Stimulated activated naive B cell treated with anti-CD40 and anti-IgM and Interleukin-4, amounts not matched to agents 10 μg/mL and 1 μg/mL and 100 μg/mL, for 72 hours (primary cell): ENCODE data around the gene PLAAT4.
A peak's percentile ranks its signal among the peaks of the same experiment; 100 is the strongest.

Experiments
- ATAC-seq, 2 donors: fragments of 150-1000 bp; cut with Tn5 transposase; replicated peaks; 2 replicates each; pipeline ENCODE4 v1.10.0; 2021; ENCODE audit warnings: moderate library complexity in 1 of 2
- DNase-seq: peaks from one replicate; pipeline ENCODE4 v3.0.0; 2021
- H3K27ac Mint-ChIP-seq: one replicate; pipeline ENCODE4 v1.8.0; 2022; ENCODE audit warnings: mild to moderate bottlenecking, mixed read lengths
- H3K27me3 Mint-ChIP-seq, 2 donors: one replicate each; pipeline ENCODE4 v1.8.0; 2022; ENCODE audit warnings: mixed read lengths in 2 of 2
- H3K36me3 Mint-ChIP-seq, 2 donors: one replicate each; pipeline ENCODE4 v1.8.0; 2022; ENCODE audit warnings: mixed read lengths in 2 of 2, mild to moderate bottlenecking in 1 of 2
- H3K4me1 Mint-ChIP-seq, 2 donors: one replicate each; pipeline ENCODE4 v1.8.0; 2022; ENCODE audit warnings: mixed read lengths in 2 of 2, mild to moderate bottlenecking in 1 of 2
- H3K4me3 Mint-ChIP-seq, 2 donors: one replicate each; pipeline ENCODE4 v1.8.0; 2022; ENCODE audit warnings: mild to moderate bottlenecking in 2 of 2, mixed read lengths in 2 of 2, moderate library complexity in 1 of 2
- H3K9me3 Mint-ChIP-seq, 2 donors: one replicate each; pipeline ENCODE4 v1.8.0; 2022; ENCODE audit warnings: mixed read lengths in 2 of 2, mild to moderate bottlenecking in 1 of 2

PLAAT4 gene

DNA sequence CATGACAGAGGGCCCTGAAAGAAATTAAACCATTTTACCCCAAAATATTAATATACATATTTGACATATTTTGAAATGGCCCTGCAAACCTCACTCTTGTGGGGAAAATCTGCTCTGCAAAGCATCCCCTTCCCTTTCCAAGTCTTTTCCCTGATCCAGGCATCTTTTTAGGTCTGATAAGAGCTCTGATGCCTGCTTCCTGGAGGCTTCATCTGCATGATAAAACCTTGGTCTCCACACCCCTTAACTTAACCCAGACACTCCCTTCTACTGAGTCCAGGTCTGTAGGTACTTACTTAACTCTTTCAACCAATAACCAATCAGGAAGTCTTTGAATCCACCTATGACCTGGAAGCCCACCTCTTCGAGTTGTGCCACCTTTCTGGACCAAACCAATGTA lies 32.6 kb upstream of the PLAAT4 start:
- Mint-ChIP-seq H3K36me3 (peaks cover 2 to 6% of the 10 kb centered on the region in 2 donors), H3K27ac (no peak overlapping the region), H3K9me3 (peaks cover 12 to 15% of the 10 kb centered on the region in 2 donors), H3K27me3 (peaks cover 35 to 38% of the 10 kb centered on the region in 2 donors), H3K4me3 (no peak overlapping the region), H3K4me1 (peaks cover 0 to 13% of the 10 kb centered on the region in 2 donors)
- ATAC-seq: no peak
- no peak for DNase-seq

DNA sequence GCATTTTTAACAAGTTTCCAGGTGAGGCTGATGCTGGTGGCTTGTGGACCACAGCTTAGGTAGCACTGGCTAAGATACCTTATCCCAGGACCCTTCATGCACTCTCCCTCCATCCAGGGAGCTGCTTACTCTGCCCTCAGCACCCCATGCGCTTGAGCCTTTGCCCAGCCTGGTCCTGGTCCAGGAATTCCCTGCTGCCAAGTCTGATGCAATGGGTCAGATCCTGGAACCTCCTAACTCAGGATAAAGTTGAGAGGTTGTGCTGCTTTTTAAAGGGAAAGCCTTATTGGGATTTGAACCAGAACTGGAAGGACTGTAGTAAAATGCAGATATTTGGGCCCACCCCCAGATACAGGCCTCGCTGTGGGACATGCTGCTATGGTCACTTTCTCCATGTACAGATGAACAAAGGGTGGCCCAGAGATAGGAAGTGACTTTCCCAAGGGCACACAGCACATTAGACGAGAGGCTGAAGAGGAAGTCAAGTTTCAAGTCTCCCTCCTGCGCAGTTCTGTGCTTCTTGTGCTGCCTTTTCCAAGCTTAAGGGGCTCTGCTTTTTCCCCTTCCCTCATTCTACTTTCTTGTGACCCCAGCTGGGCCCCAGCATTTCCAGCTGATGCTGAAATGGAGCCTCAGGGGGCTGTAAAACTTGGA lies 31.5 kb upstream of the PLAAT4 start:
- peaks cover 2 to 6% of the 10 kb centered on the region in 2 donors for H3K36me3 Mint-ChIP-seq
- DNase-seq: no peak
- peaks cover 0 to 13% of the 10 kb centered on the region in 2 donors for H3K4me1 Mint-ChIP-seq
- no peak for ATAC-seq
- H3K27ac Mint-ChIP-seq: no peak overlapping the region
- peaks cover 7 to 8% of the 10 kb centered on the region in 2 donors for H3K9me3 Mint-ChIP-seq
- H3K4me3 Mint-ChIP-seq: peak overlapping the region in 1 of 2 donors; percentile 17
- H3K27me3 Mint-ChIP-seq: peaks cover 36 to 43% of the 10 kb centered on the region in 2 donors

DNA sequence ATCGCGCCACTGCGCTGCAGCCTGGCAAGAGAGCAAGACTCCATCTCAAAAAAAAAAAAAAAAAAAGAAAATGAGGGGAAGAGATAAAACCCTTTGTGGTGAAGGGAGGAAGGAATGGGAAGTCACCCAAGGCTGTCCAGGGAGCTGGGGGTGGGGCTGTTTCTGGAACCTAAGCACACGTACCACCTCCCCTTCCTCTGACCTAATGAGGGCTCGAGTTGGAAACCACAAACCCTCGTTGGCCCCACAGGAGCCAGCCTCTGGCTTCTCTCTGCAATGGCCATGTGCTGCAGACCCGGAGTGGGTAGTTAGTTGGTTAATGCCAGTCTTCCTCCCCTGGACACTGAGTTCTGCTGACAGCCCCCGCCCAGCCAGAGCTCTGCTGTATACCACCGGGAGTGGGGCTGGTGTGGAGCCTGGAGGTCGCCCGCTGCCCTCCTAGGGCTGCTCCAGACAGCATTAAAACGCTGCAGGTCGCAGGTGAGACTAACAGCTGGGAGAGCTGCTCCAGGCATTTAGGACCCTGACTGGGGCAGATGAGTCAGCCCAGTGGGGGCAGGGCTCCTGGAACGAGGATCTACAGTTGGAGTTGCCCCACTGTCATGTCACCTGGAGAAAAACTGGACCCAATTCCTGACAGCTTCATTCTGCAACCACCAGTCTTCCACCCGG lies 30.6 kb upstream of the PLAAT4 start, which contains the start of gene LGALS12:
LGALS12 (plus strand) TSS at position 228 of the 672 bp plus-strand sequence; CDS start at position 603, 375 bp downstream.
- Mint-ChIP-seq H3K4me1 (peaks cover 0 to 13% of the 10 kb centered on the region in 2 donors), H3K4me3 (peak within 1 kb of the TSS in 1 of 2 donors; percentile 17), H3K9me3 (peaks cover 0 to 1% of the 10 kb centered on the region in 2 donors), H3K27me3 (peaks cover 36 to 44% of the 10 kb centered on the region in 2 donors), H3K27ac (no peak within 1 kb of the TSS), H3K36me3 (no peaks in the 10 kb centered on the region)
- DNase-seq: no peak
- no peak for ATAC-seq

DNA sequence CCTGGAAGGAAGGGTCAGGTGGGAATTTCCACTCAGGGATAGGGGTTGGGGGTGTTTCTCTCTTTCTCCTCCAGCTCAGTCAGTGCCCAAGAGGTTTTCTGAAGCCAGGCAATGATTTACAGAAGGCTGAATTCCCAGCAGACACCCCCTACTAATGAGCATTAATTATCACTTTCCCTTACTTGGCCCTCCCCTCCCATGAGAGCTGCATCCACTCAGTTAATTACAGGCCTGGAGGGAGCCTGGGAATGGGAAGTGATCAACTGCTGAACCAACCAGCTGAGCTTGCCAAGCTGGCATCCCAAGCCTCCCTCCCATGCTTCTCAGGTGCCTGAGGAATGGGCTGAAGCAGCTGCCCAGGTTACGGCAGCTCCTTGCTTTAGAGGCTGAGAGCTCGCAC lies 29.7 kb upstream of the PLAAT4 start:
- H3K4me1 Mint-ChIP-seq: peaks cover 0 to 13% of the 10 kb centered on the region in 2 donors
- peaks cover 36 to 44% of the 10 kb centered on the region in 2 donors for H3K27me3 Mint-ChIP-seq
- H3K27ac Mint-ChIP-seq: no peak overlapping the region
- H3K36me3 Mint-ChIP-seq: no peaks in the 10 kb centered on the region
- no peak overlapping the region for H3K4me3 Mint-ChIP-seq
- ATAC-seq (no peak), DNase-seq (no peak)
- H3K9me3 Mint-ChIP-seq: no peaks in the 10 kb centered on the region

DNA sequence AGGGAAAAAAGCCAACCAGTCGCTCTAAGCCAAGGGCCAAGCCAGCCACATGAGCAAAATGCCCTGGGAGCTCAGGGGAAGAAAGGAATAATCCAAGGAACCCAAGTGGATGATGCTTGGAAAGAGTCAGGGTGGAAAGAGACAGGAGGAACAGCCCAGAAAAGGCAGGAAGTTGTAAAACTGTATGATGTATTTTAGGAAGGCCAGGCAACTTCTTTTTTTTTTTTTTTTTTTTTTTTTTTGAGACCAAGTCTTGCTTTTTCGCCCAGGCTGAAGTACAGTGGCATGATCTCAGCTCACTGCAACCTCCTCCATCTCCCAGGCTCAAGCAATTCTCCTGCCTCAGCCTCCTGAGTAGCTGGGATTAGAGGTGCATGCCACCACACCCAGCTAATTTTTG lies 29.1 kb upstream of the PLAAT4 start:
- no peak overlapping the region for H3K4me3 Mint-ChIP-seq
- H3K36me3 Mint-ChIP-seq: no peaks in the 10 kb centered on the region
- no peak overlapping the region for H3K27ac Mint-ChIP-seq
- peaks cover 0 to 13% of the 10 kb centered on the region in 2 donors for H3K4me1 Mint-ChIP-seq
- DNase-seq (no peak), ATAC-seq (no peak)
- no peaks in the 10 kb centered on the region for H3K9me3 Mint-ChIP-seq
- H3K27me3 Mint-ChIP-seq: peaks cover 36 to 44% of the 10 kb centered on the region in 2 donors

DNA sequence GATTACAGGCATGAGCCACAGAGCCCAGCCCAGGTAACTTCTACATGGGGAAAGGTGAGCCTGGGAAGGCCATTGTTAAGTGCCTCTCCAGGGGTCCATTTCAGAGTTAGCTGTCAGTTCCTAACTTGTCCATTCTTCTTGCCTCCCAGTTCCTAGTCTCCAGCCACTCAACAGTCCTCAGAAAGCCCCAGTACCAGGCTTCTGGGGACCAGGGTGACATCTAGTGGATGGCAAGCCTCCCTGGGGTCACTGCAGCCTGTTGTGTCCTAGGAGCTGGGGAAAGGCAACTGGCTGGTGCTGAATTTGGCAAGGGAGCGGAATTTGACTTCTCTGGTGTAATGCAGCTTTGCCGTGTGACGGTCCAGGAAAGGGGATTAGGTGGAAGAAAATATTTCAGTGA lies 28.6 kb upstream of the PLAAT4 start:
- no peak overlapping the region for H3K4me3 Mint-ChIP-seq

GRCh38 chr11:63508745-63509144 lies 27.9 kb upstream of the PLAAT4 start:
- ATAC-seq (no peak), DNase-seq (no peak)
- H3K4me3 Mint-ChIP-seq: no peak overlapping the region
- H3K9me3 Mint-ChIP-seq: no peaks in the 10 kb centered on the region
- H3K27ac Mint-ChIP-seq: no peak overlapping the region
- peaks cover 32 to 44% of the 10 kb centered on the region in 2 donors for H3K27me3 Mint-ChIP-seq
- peaks cover 0 to 13% of the 10 kb centered on the region in 2 donors for H3K4me1 Mint-ChIP-seq
- H3K36me3 Mint-ChIP-seq: no peaks in the 10 kb centered on the region

More for the DNA sequence above, 28.6 kb upstream of the PLAAT4 start:
- ATAC-seq (peak in 1 of 2 donors; percentile 42), DNase-seq (no peak)
- H3K27ac Mint-ChIP-seq: no peak overlapping the region
- no peaks in the 10 kb centered on the region for H3K9me3 Mint-ChIP-seq
- no peaks in the 10 kb centered on the region for H3K36me3 Mint-ChIP-seq
- H3K27me3 Mint-ChIP-seq: peaks cover 36 to 44% of the 10 kb centered on the region in 2 donors
- peaks cover 0 to 13% of the 10 kb centered on the region in 2 donors for H3K4me1 Mint-ChIP-seq

- H3K27me3 Mint-ChIP-seq: peaks cover 24 to 40% of the 10 kb centered on the region in 2 donors
- ATAC-seq: no peak
- H3K27ac Mint-ChIP-seq: no peak overlapping the region
- H3K36me3 Mint-ChIP-seq: no peaks in the 10 kb centered on the region
- H3K9me3 Mint-ChIP-seq: no peaks in the 10 kb centered on the region
- peaks cover 0 to 10% of the 10 kb centered on the region in 2 donors for H3K4me1 Mint-ChIP-seq
- no peak for DNase-seq
- H3K4me3 Mint-ChIP-seq: no peak overlapping the region
Observed at GRCh38 chr11:63510360-63511047, 26.1 kb upstream of the PLAAT4 start.

DNA sequence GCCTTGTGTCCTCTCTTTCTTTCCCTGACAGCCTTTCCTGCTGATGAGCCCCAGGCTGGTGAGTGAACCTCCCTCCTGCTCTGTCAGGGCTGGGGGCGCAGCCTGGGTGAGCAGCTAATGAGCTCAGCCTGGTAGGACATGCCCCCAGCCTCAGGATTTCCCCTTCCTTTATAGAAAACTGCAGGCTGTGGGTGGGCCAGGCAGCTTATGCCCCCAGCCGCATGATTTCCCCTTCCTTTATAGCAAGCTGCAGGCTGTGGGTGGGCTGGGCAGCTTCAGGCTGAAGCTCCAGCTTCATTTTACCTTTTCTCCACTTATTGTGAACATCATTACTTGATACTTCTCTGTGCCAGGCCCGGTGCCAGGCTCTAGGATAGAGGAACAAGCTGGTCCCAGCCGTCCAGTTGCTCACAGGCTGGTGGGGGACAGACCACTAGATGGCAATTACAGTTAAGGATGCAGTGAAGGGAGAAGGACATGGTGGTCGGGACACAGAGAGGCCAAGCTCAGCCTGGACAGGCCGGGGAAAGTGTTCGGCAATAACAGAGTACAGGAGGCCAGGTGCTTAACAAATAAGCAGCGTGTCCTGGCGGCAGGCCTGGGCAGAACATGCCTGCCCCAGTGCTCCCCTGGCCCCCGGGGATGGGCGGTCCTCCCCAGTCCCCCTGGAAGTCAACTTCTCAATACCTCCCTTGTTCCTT lies 25.4 kb upstream of the PLAAT4 start:
- H3K27ac Mint-ChIP-seq: no peak overlapping the region
- ATAC-seq (no peak), DNase-seq (no peak)
- peaks cover 0 to 3% of the 10 kb centered on the region in 2 donors for H3K4me1 Mint-ChIP-seq
- H3K4me3 Mint-ChIP-seq: no peak overlapping the region
- peaks cover 21 to 33% of the 10 kb centered on the region in 2 donors for H3K27me3 Mint-ChIP-seq
- H3K36me3 Mint-ChIP-seq: no peaks in the 10 kb centered on the region
- H3K9me3 Mint-ChIP-seq: no peaks in the 10 kb centered on the region

DNA sequence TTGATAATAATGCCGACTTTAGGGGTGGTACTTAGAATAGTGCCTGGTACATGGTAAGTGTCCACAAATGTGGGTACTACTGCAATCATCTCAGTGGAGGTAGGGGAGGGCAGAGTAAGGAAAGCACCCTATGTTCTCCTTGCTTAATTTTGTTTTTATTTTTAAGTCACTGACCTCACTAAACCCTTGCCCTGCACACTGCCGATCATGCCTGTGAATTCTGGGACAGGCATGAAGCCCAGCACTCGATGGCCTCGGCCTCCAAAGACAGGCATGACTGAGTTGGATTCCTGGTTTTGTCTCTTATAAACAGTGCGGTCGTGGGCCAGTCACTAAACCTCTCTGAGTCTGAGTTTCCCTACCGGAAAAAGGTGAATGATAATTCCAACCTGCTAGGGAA lies 23.8 kb upstream of the PLAAT4 start:
- no peak overlapping the region for H3K27ac Mint-ChIP-seq
- H3K27me3 Mint-ChIP-seq: peaks cover 9 to 18% of the 10 kb centered on the region in 2 donors
- ATAC-seq (no peak), DNase-seq (no peak)
- no peaks in the 10 kb centered on the region for H3K4me1 Mint-ChIP-seq
- no peaks in the 10 kb centered on the region for H3K9me3 Mint-ChIP-seq
- no peak overlapping the region for H3K4me3 Mint-ChIP-seq
- H3K36me3 Mint-ChIP-seq: no peaks in the 10 kb centered on the region

DNA sequence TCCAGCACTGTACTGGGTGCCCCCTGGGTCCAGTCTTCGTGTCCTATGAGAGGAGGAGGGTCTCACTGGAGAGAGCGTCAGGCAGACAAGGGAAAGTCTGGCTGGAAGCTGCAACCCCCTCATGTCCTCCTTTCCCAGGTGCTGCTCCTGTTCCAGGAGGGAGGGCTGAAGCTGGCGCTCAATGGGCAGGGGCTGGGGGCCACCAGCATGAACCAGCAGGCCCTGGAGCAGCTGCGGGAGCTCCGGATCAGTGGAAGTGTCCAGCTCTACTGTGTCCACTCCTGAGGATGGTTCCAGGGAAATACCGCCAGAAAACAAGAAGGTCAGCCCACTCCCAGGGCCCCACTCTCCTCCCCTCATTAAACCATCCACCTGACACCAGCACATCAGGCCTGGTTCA lies 20.5 kb upstream of the PLAAT4 start:
- Mint-ChIP-seq H3K4me3 (no peak overlapping the region), H3K36me3 (peaks cover 0 to 3% of the 10 kb centered on the region in 2 donors), H3K27me3 (no peaks in the 10 kb centered on the region), H3K4me1 (no peaks in the 10 kb centered on the region), H3K27ac (no peak overlapping the region), H3K9me3 (peaks cover 6% of the 10 kb centered on the region in 2 donors)
- ATAC-seq (no peak), DNase-seq (no peak)

- H3K27me3 Mint-ChIP-seq: peaks cover 0 to 4% of the 10 kb centered on the region in 2 donors
- no peak for ATAC-seq
Observed at GRCh38 chr11:63517156-63517555, 19.5 kb upstream of the PLAAT4 start.

GRCh38 chr11:63518548-63518947 lies 18.1 kb upstream of the PLAAT4 start:
- H3K4me1 Mint-ChIP-seq: no peaks in the 10 kb centered on the region
- ATAC-seq: no peak

More at GRCh38 chr11:63517156-63517555, 19.5 kb upstream of the PLAAT4 start:
- Mint-ChIP-seq H3K36me3 (peaks cover 0 to 3% of the 10 kb centered on the region in 2 donors), H3K9me3 (peaks cover 6% of the 10 kb centered on the region in 2 donors), H3K27ac (no peak overlapping the region), H3K4me1 (no peaks in the 10 kb centered on the region), H3K4me3 (no peak overlapping the region)
- no peak for DNase-seq

More at GRCh38 chr11:63518548-63518947, 18.1 kb upstream of the PLAAT4 start:
- H3K27ac Mint-ChIP-seq: no peak overlapping the region
- no peak overlapping the region for H3K4me3 Mint-ChIP-seq
- DNase-seq: no peak
- H3K36me3 Mint-ChIP-seq: peaks cover 0 to 3% of the 10 kb centered on the region in 2 donors
- peaks cover 4 to 9% of the 10 kb centered on the region in 2 donors for H3K27me3 Mint-ChIP-seq
- peaks cover 8 to 12% of the 10 kb centered on the region in 2 donors for H3K9me3 Mint-ChIP-seq
